GM21576 (cell line): Measurements from ENCODE around the gene TGIF2.
"Not testable (repeated sequence)": the region's sequence is repeated elsewhere in the genome, so short reads cannot be mapped to it uniquely, and the experiment has no call there.

Experiments
- ATAC-seq: cut with Tn5 transposase; IDR thresholded peaks from one replicate; pipeline ENCODE4 v1.9.1; 2021; ENCODE audit warnings: mild to moderate bottlenecking, moderate library complexity; ENCODE audit not compliant: unreplicated experiment

TGIF2 gene

GRCh38 chr20:36611625-36612024 is 38.2 kb downstream of the TGIF2 start:
- no peak for ATAC-seq

- no peak for ATAC-seq
Observed at GRCh38 chr20:36613974-36614373, 40.6 kb downstream of the TGIF2 start.

GRCh38 chr20:36614781-36615557 is 41.6 kb downstream of the TGIF2 start:
- ATAC-seq = no peak

GRCh38 chr20:36620917-36621316 is 47.5 kb downstream of the TGIF2 start:
- no peak for ATAC-seq

- ATAC-seq = no peak
Observed at GRCh38 chr20:36623444-36623843, 50.0 kb downstream of the TGIF2 start.

- no peak for ATAC-seq
Observed at GRCh38 chr20:36624068-36624943, 50.9 kb downstream of the TGIF2 start.

- ATAC-seq = no peak
Observed at GRCh38 chr20:36624944-36625324, 51.5 kb downstream of the TGIF2 start.

GRCh38 chr20:36628076-36628475 is 54.7 kb downstream of the TGIF2 start:
- no peak for ATAC-seq

GRCh38 chr20:36629719-36630681 is 56.6 kb downstream of the TGIF2 start:
- ATAC-seq = peak; percentile 53

- no peak for ATAC-seq
Observed at GRCh38 chr20:36631646-36632045, 58.2 kb downstream of the TGIF2 start.

- ATAC-seq = no peak
Observed at GRCh38 chr20:36632147-36632486, 58.7 kb downstream of the TGIF2 start.

GRCh38 chr20:36632487-36633284 is 59.3 kb downstream of the TGIF2 start:
- ATAC-seq = no peak

GRCh38 chr20:36633285-36633772 is 59.9 kb downstream of the TGIF2 start:
- no peak for ATAC-seq

GRCh38 chr20:36634342-36634741 is 60.9 kb downstream of the TGIF2 start:
- no peak for ATAC-seq

- ATAC-seq = not testable (repeated sequence)
Observed at GRCh38 chr20:36638876-36639400, 65.5 kb downstream of the TGIF2 start.

- no peak for ATAC-seq
Observed at GRCh38 chr20:36641506-36641843, 68.1 kb downstream of the TGIF2 start.

- ATAC-seq = no peak
Observed at GRCh38 chr20:36642136-36642535, 68.7 kb downstream of the TGIF2 start.
